Activated T-cell treated with anti-CD3 and anti-CD28 coated beads for 4 hours (primary cell): ENCODE measurements around the gene FBXW2.
A peak's percentile ranks its signal among the peaks of the same experiment; 100 is the strongest.

ENCODE experiments used
- DNase-seq: peaks from one replicate; pipeline ENCODE4 v3.0.0-alpha.2; 2020

Gene FBXW2

DNA sequence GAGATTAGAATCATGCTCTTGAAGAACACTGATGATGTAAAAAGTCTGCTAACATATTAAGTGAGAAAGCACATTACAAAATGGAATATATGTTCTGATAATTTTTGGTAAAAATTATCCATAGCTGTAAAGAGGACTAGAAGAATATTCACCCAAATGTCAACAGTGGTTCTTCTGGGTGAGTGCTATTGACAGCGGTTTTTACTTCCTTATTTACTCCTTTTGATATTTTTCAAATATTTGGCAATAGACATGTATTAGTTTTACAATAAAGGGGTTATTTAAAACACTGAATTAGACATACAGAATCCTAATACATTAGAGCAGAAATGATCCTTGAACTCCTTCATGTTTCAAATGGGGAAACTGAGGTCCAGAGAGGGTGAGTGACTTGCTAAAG lies 52.0 kb downstream of the FBXW2 start:
- no peak for DNase-seq

GRCh38 chr9:120740132-120740531 lies 53.1 kb downstream of the FBXW2 start:
- no peak for DNase-seq

DNA sequence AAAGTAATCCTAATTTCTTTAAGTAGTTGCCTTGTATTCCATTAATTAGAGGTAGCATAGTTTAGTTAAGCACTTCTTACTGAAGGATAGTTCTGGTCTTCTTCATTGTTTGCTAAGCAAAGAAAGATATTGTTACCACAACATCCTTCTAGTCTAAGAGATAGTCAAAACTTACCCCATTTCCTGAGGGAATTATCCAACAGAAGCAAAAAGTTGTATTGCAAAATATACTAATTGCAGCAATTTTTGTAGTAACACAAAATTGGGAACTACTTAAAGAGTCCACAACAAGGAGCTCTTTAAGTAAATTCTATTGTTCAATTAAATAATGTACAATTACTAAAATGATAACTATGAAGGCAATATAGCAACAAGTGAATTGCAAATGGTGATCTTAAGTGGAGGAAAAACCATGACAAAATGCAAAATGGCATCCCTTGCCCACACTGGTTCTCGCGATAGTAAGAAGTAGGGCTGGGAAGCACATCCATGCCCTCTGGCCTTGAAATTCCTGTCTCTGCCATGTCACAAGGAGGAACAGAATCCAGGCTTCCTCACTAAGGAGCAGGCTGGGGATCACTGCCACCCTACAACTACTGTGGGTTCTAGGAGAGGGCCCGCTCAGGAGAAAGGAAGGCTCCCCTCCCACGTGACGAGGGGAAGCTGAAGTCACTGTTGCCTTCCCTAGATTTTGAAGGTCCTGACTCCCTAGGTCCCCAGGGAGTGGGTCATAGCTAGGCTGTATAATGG lies 55.6 kb downstream of the FBXW2 start:
- no peak for DNase-seq

DNA sequence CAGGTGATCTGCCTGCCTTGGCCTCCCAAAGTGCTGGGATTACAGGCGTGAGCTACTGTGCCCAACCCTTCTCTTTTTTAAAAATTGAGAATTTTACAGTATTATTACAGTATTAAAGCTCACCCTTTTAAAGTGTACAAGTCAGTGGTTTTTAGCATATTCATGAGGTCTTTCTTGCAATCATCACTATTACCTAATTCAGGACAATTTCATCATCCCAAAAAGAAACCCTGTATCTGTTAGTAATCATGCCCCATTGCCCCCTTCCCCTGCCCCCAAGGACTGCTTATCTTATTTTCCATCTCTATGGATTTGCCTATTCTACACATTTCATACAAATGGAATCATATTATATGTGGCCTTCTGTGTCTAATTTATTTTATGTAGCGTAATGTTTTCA lies 56.3 kb downstream of the FBXW2 start:
- DNase-seq, result no peak

DNA sequence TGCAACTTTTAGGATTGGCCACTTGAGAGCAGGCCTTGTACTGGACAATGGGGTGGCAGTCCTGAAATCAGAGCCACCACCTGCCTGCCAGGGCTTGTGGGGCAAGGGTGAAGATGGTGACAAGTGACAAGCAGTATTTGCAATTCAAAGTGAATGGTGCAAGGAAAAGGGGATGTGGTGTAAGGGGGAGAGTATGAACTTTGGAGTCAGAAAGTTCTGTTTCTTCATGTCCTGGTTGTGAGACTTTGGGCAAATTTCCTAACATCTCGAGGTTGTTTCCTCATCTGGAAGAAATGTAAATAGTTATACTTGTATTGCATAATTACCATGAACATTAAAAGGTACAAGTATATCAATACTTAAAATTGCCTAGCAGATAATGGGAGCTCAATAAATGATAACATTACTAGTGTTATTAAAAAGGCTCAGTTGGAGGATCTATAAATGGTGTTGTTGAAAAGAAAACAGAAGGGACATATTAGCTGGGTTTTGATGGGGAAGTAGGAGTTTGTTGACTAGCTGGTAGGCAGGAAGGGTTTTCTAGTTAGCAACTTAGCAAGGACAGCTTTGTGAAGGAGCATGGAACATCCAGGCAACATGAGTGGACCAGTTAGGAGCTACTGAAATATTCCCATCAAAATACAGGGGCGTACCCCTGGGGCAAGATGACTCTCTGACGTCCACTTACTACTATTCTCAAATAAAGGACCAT lies 57.6 kb downstream of the FBXW2 start:
- DNase-seq, result no peak

GRCh38 chr9:120734607-120735410 lies 58.4 kb downstream of the FBXW2 start:
- DNase-seq, result no peak

- no peak for DNase-seq
These were observed 60.0 kb downstream of the FBXW2 start for GRCh38 chr9:120733190-120733589.

- no peak for DNase-seq
These were observed 62.3 kb downstream of the FBXW2 start for GRCh38 chr9:120730654-120731514.

GRCh38 chr9:120729791-120730241 lies 63.4 kb downstream of the FBXW2 start:
- DNase-seq, result no peak

DNA sequence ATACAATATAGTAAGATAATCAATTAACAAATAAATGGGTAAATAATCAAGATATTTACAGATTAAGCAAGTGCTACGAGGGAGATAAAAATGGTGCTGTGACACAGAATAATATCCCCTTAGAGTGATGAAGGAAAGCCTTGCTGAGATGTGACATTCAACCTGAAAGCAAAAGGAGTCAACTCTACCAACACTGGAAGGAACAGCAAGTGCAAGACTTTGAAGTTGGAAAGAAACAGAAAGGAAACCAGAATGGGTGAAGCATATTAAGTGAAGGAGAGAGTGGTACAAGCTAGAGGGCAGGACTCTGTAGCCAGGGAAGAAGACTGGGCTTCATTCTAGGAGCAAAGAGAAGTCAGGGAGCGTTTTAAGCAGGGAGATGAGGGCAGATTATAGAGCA lies 66.7 kb downstream of the FBXW2 start:
- no peak for DNase-seq

DNA sequence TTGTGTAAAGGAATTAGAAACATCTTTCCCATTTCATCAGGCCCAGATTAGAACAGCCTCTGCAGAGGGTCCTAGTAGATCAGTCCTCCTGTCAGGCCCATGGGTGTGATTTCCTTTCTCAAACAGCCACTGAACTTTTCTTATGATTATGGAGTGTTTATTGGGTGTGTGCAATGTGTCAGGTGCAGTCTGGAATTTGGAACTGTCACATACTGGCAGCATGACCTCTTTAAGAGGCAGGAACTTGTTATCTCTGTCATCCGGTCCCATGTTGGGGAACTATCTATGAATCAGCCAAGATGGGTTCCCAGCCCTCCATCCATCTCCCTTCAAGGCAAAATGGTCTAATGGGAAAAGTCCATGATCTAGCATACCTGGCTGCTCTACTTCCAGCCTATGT lies 67.3 kb downstream of the FBXW2 start:
- DNase-seq, result no peak

- no peak for DNase-seq
These were observed 68.3 kb downstream of the FBXW2 start for GRCh38 chr9:120724757-120725400.

DNA sequence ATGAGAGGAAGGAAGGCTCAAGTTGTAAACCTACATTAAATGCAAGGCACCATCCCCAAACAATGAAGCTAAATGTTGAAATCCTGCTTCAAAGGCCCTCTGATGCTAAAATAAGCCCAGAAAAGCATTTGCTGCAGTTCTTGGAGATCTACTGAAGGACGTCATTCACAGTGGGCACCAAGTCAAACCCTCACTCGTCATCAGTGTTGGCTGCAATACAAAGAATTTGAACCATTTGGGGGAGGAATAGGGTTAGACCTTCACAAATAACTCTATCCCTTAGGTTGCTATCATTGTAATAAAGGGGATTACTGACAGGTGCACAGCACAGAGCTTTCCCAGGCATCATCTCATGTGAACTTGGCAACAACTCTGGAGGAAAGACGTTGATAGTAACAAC lies 69.7 kb downstream of the FBXW2 start:
- DNase-seq, result no peak

GRCh38 chr9:120720404-120720803 lies 72.8 kb downstream of the FBXW2 start:
- DNase-seq, result no peak

DNA sequence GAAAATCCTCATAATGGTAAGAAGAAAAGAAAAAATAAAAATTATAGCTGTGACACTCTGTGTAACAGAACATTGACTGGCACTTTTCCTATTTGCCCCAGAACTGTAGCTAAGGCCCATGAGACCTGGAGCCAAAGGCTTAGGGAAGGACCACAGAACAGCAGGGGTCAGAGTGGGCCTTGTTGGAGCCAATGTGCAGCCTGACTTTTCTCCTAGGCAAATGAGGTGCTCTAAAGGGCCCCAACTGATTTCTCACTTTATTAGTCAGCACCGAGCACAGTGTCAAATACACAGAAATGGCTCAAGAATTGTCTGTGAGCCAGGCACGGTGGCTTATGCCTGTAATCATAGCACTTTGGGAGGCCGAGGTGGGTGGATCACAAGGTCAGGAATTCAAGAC lies 74.9 kb downstream of the FBXW2 start:
- no peak for DNase-seq

DNA sequence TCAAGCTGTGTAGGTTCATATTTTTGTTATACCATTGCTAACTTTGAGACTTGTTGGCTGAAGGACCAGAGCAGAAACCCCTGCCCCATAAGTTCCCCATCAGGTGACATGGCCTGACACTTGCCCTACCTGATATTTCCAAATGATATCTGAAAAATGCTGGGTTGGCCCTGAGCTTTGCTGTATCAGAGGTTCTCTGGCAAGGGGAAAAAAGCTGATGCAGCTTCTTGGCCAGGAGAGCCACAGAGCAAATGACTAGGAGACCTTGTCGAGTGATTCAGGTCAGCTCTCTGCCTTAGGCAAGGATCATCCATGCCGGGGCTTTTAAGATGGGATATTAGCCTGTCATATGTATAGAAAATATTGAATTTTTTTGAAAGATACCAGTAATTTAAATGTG lies 76.0 kb downstream of the FBXW2 start:
- no peak for DNase-seq

DNA sequence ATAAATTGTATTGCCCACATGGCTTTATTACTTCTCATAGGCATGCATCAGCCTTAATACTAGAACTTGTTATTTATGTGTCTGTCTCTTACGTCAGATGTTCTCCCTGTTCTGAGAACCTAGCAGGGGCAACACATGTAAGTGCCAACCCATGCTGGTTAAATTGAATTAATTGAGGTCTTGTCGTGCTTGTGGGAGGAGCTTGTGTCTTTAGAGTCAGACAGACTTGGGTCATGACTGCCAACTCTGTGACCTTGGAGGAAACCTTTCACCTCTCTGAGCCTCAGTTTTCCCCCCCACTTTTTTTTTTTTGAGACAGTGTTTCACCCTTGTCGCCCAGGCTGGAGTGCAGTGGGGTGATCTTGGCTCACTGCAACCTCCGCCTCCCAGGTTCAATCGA lies 76.7 kb downstream of the FBXW2 start:
- DNase-seq, result no peak

GRCh38 chr9:120715389-120715924 lies 77.8 kb downstream of the FBXW2 start:
- DNase-seq, result no peak

DNA sequence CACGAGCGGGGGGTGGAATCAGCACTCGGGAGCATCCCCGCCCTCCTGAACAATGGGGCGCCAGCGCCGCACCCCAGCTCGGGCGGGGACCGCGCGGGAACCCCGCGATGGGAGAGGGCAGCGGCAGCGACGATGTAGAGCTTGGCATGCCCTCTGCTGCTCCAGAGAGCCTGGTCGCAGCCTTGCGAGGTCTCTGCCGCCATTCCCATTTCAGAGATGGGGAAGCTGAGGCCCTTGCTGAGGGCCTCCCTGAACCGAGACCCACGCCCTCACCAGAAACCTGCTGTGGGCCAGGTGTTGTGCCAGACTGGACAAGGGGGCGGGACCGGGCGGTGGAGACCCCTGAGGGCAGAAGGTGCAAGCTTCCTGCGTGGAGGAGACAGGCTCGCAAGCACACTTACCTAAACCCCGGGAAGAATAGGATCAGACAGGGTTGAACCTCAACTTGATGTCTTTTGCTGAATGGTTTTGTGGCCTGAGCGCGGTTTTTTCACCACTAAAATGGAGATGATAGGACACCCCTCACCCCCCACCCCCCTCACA lies 78.3 kb downstream of the FBXW2 start:
- no peak for DNase-seq

DNA sequence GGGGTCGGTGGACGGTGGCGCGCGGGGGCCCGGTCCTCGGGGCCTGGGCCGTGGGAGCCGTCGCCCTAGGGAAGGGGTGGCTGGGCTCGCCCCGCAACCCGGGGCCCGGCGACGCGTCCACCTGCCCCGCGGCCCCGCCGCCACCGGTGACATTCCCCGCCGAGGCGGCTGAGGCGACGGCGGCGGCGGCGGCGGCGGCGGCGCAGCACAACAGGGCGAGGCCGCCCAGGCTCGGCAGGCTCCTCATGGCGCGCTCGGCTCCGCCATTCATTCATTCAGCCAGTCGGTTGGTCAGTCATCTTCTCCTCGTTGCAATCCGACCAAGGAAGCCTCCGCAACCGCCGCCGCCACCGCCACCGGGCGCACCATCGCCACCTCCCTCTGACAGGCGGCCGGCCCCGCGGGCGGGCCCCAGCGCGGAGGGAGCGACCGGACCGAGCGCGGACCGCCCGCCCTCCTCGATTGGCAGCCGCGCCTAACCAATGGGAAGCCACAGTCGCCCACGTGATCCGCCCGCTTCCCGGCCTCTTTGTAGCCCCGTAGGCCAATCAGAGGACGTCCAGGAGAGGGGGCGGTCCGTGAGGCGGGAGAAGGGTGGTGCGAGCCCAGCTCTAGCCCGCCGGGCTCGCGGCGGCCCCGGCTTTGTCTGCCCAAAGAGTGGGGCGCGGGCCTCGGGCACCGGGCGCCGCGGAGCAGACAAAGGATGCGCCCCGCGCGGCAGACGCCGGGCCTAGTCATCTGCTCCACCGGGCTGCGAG lies 78.9 kb downstream of the FBXW2 start, which contains the start of gene MEGF9:
Gene MEGF9, minus strand, starts transcription at position 383 of the 758 bp plus-strand sequence. Its CDS starts 112 bp downstream, at position 271.
- peak; percentile 95 for DNase-seq
